ENCODE data around the gene PIK3R3.

Gene PIK3R3

GRCh38 chr1:46020010-46020409 lies 112.4 kb downstream of the PIK3R3 start:
- no peak for DNase-seq

GRCh38 chr1:46019348-46019747 lies 113.1 kb downstream of the PIK3R3 start:
- no peak for DNase-seq

DNA sequence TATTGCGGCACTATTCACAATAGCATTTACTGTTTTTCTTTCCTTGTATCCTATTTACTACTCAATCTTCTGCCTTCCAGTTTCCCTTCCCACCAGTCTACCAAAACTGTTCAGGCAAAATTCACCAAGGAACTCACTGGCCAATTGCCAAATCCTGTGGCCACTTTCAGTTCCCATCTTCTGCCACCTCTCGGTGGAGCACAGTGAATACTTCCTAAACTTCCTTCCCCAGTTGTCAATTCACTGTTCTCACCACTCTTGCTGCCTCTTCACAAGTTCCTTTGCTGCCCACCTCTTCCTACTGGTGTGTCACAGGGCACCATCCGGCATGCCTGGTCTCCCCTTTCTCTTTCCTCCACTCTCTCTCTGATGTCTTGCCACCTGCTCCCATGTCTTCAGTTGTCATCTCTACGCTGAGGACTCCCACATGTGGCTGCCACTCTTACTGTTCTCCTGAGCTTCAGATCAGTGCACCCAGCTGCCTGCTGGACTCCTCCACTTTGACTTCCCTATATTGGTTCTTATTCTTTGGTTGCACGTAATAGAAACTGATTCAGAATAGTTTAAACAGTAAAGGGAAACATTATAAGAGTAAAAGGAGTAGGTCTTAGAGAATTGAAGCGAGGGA lies 114.4 kb downstream of the PIK3R3 start:
- no peak for DNase-seq

DNA sequence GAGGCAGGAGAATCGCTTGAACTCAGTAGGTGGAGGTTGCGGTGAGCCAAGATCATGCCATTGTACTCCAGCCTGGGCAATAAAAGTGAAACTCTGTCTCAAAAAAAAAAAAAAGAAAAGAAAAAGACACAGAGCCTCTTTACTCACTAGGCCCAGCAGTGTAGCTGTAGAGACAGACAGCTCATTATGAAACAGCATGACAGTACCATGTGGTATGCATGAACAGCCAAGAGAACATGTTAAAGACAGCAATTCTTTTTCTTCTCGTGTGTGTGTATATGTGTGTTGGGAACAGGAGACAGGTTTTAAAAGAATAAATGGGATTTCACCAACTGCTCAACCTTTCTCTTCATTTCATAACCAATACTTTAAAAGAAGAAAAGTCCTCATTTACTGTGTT lies 118.8 kb downstream of the PIK3R3 start:
- DNase-seq, result peak; percentile 8

GRCh38 chr1:46012236-46012635 lies 120.2 kb downstream of the PIK3R3 start:
- no peak for DNase-seq

DNA sequence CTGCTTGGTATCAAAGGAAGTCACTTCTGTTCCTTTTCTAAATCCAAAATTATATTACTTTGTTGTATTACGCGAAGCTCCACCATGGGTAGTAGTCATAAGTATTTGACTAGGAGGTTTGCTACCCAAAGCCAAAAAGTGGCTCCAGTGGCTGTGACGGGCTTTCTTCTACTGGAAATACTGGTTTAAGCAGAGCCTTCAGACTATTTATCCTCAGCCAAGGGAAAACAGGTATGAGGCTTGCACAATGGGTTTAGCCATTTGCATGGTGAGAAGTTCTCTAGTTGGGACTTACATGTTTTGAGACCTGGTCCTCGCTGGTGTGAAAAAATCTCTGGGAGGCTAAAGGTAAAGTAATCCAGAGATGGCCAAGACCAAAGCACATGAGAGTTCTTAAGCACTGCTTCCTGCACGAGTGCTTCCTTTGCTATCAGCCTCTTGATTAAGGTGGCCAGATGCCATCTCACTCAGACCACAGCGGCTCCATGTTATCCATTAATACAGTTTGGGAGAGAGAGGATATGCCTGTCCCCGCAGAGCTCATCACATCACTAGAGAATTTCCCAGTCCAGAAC lies 121.2 kb downstream of the PIK3R3 start:
- no peak for DNase-seq

DNA sequence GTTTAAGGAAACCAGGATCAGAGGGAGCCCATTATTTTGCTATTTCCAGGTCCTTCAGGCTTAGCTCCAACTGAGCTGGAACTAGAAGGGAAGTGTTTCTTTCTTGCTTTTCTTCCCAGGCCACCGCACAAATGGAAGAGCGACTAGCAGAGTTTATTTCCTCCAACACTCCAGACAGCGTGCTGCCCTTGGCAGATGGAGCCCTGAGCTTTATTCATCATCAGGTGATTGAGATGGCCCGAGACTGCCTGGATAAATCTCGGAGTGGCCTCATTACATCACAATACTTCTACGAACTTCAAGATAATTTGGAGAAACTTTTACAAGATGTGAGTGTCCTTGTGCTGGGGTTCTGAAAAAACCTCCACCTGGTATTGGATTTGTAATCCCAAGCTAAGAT lies 121.8 kb downstream of the PIK3R3 start:
- no peak for DNase-seq

DNA sequence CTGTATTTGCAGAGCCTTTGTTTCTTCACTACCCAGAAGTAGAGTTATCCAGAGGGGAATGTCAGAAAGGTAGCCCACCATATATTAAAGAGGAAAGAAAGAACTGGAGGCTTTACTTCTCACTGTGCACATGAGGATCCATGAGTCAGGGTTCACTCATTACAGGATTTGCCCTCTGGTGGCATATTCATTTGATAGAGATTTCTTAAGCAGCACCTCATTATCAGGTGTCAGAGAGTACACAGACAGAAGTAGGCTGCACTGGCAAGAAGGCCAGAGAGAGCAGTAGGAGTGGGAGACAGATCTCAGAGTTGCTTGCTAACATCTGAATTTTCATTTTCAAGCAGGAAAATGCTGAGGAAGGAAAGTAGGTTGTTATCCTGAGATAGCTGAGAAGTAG lies 123.8 kb downstream of the PIK3R3 start:
- DNase-seq, result no peak

DNA sequence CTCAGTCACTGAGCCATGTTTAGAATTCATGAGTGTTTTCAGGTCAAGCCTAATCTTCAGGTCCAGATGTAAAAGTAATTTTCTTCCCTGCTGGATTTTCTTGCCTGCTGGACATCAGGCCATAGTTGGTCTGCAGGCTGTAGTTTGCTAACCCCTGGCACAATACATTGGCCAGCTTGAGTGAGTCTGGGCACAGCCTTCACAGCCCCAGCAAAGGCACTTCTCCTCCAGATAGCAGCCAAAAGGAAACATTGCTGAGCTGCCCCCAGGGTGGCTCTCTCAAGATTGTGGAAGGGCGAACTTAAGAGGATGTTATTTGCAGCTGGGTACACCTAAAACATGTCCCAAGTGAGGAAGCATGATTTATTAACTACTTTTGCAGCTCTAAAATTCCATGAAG lies 126.8 kb downstream of the PIK3R3 start:
- DNase-seq, result no peak

- DNase-seq, result no peak
Measured at GRCh38 chr1:46004492-46004891, 127.9 kb downstream of the PIK3R3 start.

- no peak for DNase-seq
Measured at GRCh38 chr1:46003315-46003714, 129.1 kb downstream of the PIK3R3 start.

GRCh38 chr1:46002551-46003150 lies 129.8 kb downstream of the PIK3R3 start:
- no peak for DNase-seq

DNA sequence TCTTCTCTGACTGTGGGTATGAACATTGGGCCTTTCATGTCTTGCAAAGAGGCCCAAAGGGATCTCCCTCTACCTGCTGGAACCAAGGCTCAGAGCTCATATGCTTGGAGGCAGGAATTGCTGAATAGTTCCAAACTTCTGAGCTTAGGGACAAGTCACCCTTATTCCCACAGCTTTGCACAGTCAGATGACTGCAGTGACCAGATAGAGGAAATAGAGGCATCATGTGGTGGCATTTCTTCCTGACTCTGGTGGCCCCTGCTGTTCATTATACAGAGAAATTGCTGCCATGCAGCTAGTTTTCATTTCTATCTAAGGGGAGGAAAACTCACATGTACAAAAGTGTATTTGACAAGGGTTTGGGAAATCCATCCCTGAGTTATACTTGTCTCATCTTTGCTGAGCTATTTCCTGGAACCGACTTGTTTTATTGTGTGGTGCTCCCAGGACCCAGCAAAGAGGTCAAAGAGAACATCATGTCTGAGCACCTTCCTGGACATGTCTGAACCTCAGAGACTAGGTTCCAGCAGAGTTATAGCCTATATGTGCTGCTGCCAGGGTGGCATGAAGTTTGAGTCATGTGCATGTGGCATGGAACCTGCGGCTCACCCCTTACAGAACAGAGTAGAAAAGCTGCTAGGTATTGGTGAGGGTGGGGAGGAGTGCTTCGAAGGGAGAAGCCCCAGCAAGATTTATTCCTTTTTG lies 131.2 kb downstream of the PIK3R3 start:
- DNase-seq, result no peak

- DNase-seq, result no peak
Measured at GRCh38 chr1:45999507-45999906, 132.9 kb downstream of the PIK3R3 start.

GRCh38 chr1:45998020-45998617 lies 134.3 kb downstream of the PIK3R3 start:
- no peak for DNase-seq

DNA sequence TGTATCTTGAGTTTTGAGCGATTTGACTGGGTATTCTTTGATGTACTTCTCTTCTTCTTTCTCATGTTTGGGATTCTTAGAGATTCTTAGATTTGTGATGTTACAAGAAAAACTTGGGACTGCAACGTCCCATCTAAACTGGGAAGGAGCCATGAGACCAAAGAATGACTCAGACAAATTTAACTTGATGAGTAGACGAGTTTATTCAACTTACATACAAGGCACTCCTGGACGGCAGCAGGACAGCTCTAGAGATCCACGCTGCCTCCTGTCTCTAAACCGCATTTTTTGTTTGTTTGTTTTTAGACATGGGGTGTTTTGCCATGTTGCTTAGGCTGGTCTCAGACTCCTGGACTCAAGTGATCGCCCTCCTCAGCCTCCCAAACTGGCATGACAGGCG lies 137.1 kb downstream of the PIK3R3 start:
- DNase-seq, result peak; percentile 50

- no peak for DNase-seq
Measured at GRCh38 chr1:45994423-45994822, 138.0 kb downstream of the PIK3R3 start.

All from HCEC 1CT (cell line).